ENCODE data around the gene DDX27.
"Not testable (repeated sequence)": the region's sequence is repeated elsewhere in the genome, so short reads cannot be mapped to it uniquely, and the experiment has no call there.

DDX27 gene

GRCh38 chr20:49210757-49211110, 8.5 kb upstream of the DDX27 start:
- no peak for DNase-seq (ENCODE audit: low spot score)
- no peak for TF ChIP-seq CTCF (IDR thresholded peaks at IDR 0.05; ENCODE audit: extremely low read depth, missing control alignments)

- no peak for TF ChIP-seq CTCF (IDR thresholded peaks at IDR 0.05; ENCODE audit: extremely low read depth, missing control alignments)
- DNase-seq (ENCODE audit: low spot score): no peak
These were observed 4.6 kb upstream of the DDX27 start for GRCh38 chr20:49214571-49214970.

- no peak for DNase-seq (ENCODE audit: low spot score)
- no peak for TF ChIP-seq CTCF (IDR thresholded peaks at IDR 0.05; ENCODE audit: extremely low read depth, missing control alignments)
These were observed 4.0 kb upstream of the DDX27 start for GRCh38 chr20:49215232-49215631.

GRCh38 chr20:49216991-49217578, 2.1 kb upstream of the DDX27 start:
- peak; percentile 79 for TF ChIP-seq CTCF (IDR thresholded peaks at IDR 0.05; ENCODE audit: extremely low read depth, missing control alignments)
- peak; percentile 72 for DNase-seq (ENCODE audit: low spot score)

GRCh38 chr20:49218739-49219090, 501 bp upstream of the DDX27 start:
- DNase-seq (ENCODE audit: low spot score): not testable (repeated sequence)

GRCh38 chr20:49219924-49220831, 962 bp downstream of the DDX27 start:
- peak; percentile 15 for DNase-seq (ENCODE audit: low spot score)
- no peak for TF ChIP-seq CTCF (IDR thresholded peaks at IDR 0.05; ENCODE audit: extremely low read depth, missing control alignments)

GRCh38 chr20:49225896-49226295, 6.7 kb downstream of the DDX27 start:
- no peak for TF ChIP-seq CTCF (IDR thresholded peaks at IDR 0.05; ENCODE audit: extremely low read depth, missing control alignments)
- DNase-seq (ENCODE audit: low spot score): no peak

- no peak for TF ChIP-seq CTCF (IDR thresholded peaks at IDR 0.05; ENCODE audit: extremely low read depth, missing control alignments)
- DNase-seq (ENCODE audit: low spot score): no peak
These were observed 9.5 kb downstream of the DDX27 start for GRCh38 chr20:49228676-49229075.

Data from GM20000 (cell line).